NCI-H526 treated with DMSO at 0.1 percent for 48 hours (cell line): Measurements from ENCODE around the gene VWA5B1.

Experiments
- DNase-seq: peaks from one replicate; lab custom pipeline; 2025; lab: John Stamatoyannopoulos, UW

The VWA5B1 gene

GRCh38 chr1:20368866-20369470, 78.3 kb downstream of the VWA5B1 start:
- no peak for DNase-seq

DNA sequence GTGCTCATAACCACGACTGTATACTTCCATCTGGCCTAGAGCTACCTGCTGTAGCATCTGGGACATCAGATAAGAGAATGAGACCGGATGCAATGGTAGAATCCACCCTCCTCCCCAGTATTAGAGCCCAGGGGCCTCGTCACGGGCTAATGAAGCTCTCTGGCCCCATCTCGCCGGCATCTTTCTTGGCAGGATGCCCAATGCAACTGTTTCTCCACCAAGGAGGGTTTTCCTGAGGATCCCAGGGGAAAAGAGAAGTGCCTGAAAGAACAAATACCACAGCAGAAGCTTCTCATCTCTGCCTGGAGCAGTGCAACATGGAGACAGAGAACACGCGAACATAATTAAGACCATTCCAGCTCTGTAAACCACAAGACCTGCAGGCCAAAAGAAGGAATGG, 80.0 kb downstream of the VWA5B1 start:
- no peak for DNase-seq

DNA sequence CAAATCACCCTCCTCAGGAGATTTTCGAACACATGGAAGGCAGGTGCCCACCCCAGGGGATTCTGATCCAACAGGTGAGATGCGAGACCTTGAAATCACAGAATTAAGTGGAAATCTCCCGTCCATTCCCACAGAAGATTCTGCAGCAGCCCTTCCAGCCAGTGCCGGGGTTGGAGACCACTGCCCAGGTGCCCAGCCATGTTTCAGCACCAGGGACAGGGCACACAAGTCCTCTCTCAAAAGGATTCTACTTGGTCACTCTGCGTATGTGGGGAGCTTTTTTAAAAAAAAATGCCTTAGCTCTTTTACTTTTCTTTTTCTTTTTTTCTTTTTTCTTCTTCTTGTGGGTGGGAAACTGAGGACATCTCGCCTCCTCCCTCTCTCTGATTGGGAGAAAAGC, 80.7 kb downstream of the VWA5B1 start:
- no peak for DNase-seq

DNA sequence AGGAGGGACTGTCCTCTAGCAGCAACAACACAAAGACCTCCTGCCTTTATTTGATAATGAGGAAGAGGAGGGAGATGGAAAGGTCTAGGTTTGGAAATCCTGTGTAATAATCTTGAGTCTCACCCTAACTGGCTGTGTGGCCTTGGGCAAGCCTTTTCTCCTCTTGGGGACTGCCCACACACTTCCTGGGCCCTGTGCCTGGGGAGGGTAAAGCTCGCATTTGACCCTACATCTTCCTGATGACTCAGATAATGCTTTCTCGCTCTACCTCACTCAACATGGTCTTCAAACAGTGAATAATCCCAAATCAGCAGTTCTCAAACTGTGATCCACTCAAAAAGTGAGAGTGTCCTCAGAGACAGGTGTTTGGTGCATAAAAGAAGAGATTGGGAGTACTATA, 81.2 kb downstream of the VWA5B1 start:
- no peak for DNase-seq

DNA sequence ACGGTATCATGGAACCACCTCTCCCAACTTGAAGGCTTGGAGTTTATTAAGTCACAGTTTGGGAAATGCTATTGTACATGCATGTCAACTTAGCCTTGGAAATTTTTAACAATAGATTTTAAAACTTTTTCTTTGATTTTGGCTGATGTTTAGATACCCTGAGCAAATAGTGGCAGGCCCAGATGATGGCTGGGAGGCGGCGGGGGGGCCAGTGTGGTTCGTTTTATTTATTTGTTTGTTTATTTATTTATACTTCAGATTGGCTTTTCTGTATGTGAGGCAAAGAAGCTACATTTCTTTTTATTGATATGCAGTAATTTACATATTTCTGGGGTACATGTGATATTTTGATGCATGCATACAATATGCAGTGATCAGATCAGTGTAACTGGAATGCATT, 82.0 kb downstream of the VWA5B1 start:
- no peak for DNase-seq

- DNase-seq, result no peak
These were observed 82.6 kb downstream of the VWA5B1 start for GRCh38 chr1:20373286-20373685.

DNA sequence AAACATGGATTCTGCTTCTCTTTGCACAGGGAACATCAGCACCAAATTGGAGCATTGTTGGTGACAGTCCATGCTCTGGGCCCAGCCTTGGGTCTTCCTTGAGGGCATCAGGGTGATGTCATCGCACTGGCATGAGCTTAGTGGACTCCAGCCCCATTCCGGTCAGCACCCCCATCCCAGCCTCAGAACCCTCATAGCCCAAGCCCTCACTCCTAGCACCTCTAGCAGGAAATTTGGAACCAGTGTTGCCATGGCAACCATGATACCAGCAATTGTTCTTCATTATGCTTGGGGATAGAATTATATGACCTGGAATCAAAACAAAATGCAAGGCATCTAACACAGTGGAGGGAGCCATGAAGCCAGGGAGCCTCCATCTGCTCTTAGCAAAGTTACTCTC, 83.1 kb downstream of the VWA5B1 start:
- DNase-seq, result no peak

GRCh38 chr1:20375563-20375962, 84.9 kb downstream of the VWA5B1 start:
- DNase-seq, result no peak

- no peak for DNase-seq
These were observed 85.5 kb downstream of the VWA5B1 start for GRCh38 chr1:20376171-20376570.

DNA sequence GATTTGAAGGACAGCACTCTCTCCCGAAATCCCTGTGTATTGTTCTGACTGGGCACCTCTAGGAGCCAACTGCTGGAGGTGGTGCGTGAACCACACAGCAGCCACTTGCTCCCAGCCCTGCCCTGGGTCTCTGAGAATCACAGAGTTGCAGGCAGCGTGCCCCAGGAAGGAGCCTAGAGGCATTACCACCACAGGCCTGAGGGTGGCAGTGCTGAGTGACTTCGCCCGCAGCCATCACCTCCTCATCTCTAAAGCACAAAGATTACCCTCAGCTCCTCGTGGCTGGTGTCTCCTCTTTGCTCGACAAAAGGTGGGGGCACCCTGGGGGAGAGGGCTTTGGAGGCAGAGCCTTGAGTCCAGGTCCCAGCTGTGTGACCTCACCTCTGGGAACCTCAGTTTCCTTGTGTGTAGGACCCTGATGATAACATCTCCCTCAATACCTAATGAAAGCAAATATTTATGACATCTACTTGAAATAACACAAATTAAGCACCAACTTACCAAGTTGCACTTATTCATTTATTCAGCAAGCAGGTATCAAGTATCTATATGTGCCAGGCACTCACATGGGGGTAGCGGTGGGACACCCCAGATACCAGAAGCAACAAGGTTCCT, 86.3 kb downstream of the VWA5B1 start:
- peak; percentile 4 for DNase-seq

DNA sequence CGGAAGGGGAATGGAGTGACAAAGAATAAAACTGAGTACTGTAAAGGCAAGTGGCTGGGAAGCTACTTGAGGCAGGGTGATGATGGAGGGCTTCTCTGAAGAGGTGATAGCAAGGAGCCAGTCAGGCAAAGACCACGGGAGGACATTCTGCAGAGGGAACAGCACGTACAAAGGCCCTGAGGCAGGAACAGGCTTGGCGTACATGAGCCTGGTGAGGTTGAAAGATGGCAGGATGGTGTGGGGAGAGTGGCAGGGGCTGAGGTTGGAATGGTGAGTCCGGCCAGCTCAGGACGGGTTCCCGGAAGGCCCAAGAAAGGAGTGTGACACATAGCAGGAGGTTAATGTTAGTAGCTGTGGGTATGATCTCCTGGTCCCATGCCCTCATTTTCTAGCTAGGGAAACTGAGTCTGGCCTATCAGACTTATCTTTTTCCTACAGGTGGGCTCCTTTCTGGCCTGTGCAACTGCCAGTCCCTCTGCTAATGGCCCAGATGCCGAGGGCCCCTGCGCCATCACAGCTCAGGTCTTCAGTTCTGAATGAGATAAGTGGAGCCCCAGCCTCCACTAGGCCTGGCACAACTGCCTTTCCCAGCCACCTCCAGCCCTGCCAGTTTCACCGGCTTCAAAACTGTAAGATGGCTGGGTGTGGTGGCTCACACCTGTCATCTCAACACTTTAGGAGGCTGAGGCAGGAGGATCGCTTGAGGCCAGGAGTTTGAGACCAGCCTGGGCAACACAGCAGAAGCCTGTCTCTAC, 87.0 kb downstream of the VWA5B1 start:
- DNase-seq, result no peak

- DNase-seq, result no peak
These were observed 88.4 kb downstream of the VWA5B1 start for GRCh38 chr1:20379075-20379474.

GRCh38 chr1:20380175-20380574, 89.5 kb downstream of the VWA5B1 start:
- DNase-seq, result no peak

DNA sequence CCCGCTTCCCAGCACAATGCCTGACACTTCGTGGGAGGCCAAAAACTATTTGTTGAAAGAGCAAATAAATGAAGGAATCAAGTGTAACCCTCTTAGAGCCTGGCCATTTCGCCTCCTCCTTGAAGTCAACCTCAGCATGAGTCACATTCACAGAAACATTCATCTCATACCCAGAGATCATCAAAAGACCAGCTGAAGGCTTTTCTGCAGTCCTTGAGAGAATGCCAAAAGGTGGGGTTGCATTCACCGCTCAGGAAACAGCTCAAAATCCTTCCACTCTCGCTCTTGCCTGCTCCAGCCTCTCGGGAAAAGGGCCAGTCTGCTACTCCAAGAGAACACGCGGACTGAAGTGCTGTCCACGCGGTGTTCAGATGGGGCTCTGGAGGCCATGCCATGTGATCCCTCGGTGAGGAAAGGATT, 90.0 kb downstream of the VWA5B1 start:
- DNase-seq, result no peak

DNA sequence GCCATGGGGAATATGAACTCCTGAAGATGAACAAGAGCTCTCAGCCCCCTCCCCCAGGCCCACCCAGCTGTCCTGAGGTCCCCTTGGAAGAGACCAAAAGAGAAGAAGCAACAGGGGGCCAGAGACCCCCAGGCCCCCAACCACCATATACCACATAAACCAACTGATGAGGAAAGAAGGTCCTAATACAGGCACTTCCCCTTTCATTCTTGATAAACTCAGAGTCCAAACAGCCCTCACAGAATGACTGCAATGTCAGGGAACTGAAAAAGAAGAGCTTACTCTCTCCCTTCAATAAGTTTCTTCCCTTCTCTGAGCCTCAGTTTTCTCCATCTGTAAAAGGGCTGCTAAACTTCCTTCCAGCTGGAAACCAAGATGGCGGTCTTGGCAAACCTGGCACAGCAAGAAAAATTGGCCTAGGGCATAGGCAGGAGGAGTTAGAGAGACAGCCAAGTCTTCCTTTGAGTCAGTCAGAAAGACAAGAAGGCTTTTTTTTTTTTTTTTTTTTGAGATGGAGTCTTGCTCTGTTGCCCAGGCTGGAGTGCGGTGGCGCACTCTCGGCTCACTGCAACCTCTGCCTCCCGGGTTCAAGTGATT, 90.5 kb downstream of the VWA5B1 start:
- DNase-seq, result no peak

- no peak for DNase-seq
These were observed 91.3 kb downstream of the VWA5B1 start for GRCh38 chr1:20381961-20382360.

GRCh38 chr1:20382711-20383110, 92.0 kb downstream of the VWA5B1 start:
- DNase-seq, result no peak

GRCh38 chr1:20383631-20384030, 93.0 kb downstream of the VWA5B1 start:
- DNase-seq, result no peak

DNA sequence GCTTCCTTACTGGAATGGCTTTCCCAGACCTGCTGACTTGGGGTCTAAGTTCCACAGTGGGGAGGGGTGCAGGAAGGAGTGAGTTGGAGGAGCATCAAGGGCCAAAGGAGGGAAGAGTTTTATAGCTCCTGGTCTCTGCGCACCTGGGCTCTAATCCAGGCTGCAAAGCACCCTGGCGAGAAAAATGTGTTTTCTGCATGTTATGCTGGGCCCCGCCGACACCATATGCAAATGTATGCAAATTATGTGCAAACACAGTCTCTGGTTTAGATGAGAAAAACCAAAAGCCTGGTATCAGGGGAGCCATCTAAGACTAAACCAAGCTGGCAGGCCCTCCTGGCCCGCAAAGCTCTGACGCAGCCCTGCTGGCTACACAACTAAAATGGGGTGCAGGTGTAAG, 95.0 kb downstream of the VWA5B1 start:
- DNase-seq, result peak; percentile 91

- DNase-seq, result no peak
These were observed 95.8 kb downstream of the VWA5B1 start for GRCh38 chr1:20386323-20387081.

GRCh38 chr1:20389571-20389970, 98.9 kb downstream of the VWA5B1 start:
- peak; percentile 51 for DNase-seq

GRCh38 chr1:20390589-20391331, 100.1 kb downstream of the VWA5B1 start:
- no peak for DNase-seq
